ENCODE data around the gene RABGAP1L. TPM values are rescaled to one million over a fixed set of nuclear protein-coding genes. Genes with fewer than 3 reads are reported as not detected.

The RABGAP1L gene
- total RNA-seq, 1 donor from 2014 or later = 46.0 TPM

GRCh38 chr1:174967845-174968705 is 808.8 kb downstream of the RABGAP1L start:
- Histone ChIP-seq H3K4me3 (no peak overlapping the region), H3K27me3 (no peaks in the 10 kb centered on the region), H4K20me1 (ENCODE audit: low read depth) (no peaks in the 10 kb centered on the region), H2AFZ (replicated peaks) (no peak overlapping the region), H3K36me3 (no peaks in the 10 kb centered on the region), H3K4me1 (peaks cover 22% of the 10 kb centered on the region), H3K27ac (no peak overlapping the region), H3K79me2 (ENCODE audit: low read depth) (no peaks in the 10 kb centered on the region), H3K9me3 (ENCODE audit: low read depth) (no peaks in the 10 kb centered on the region), H3K9ac (no peak overlapping the region), H3K4me2 (no peak overlapping the region), H3F3A (ENCODE audit: low read depth) (no peaks in the 10 kb centered on the region)
- no peak overlapping the region for H3K27ac Mint-ChIP-seq
- no peak for DNase-seq (ENCODE audit: low spot score)
- no peaks in the 10 kb centered on the region for H3K36me3 Mint-ChIP-seq
- TF ChIP-seq EZH2phosphoT487 (IDR thresholded peaks at IDR 0.05) = no peak
- no peak for TF ChIP-seq CTCF (IDR thresholded peaks at IDR 0.05)
- no peak for TF ChIP-seq EZH2 (IDR thresholded peaks at IDR 0.05)
- no peaks in the 10 kb centered on the region for H3K9me3 Mint-ChIP-seq
- peaks cover 23% of the 10 kb centered on the region for H3K4me1 Mint-ChIP-seq
- no peaks in the 10 kb centered on the region for H3K27me3 Mint-ChIP-seq (ENCODE audit: insufficient read depth, low read depth)
- H3K4me3 Mint-ChIP-seq = no peak overlapping the region

DNA sequence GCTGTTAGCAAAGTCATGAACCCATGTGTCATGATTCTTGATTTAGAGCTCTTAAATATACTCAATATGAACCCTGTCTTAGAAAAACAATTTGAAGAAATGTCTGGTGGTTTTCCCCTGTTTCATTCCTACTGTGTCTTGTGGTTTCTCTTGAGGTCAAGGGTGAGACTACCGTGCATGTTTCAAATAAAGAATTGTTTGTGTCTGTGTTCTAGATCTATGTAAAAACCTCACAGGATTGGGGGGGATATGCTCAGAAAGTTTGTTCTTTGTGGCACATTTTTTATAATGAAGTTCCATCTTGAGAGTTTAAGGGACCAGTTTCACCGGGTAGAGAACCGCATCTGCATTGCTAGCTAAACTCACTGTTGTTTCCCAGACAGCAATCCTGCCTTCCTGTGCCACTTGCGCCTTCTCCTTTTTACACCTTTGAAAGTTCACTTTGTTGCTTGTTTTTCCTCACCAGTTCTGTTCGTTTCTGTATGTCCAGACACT is 809.5 kb downstream of the RABGAP1L start:
- Histone ChIP-seq H3K27ac (no peak overlapping the region), H3K4me3 (no peak overlapping the region), H3K36me3 (no peaks in the 10 kb centered on the region), H3K4me2 (no peak overlapping the region), H3K9me3 (ENCODE audit: low read depth) (no peaks in the 10 kb centered on the region), H2AFZ (replicated peaks) (no peak overlapping the region), H4K20me1 (ENCODE audit: low read depth) (no peaks in the 10 kb centered on the region), H3K27me3 (no peaks in the 10 kb centered on the region), H3K9ac (no peak overlapping the region), H3F3A (ENCODE audit: low read depth) (no peaks in the 10 kb centered on the region), H3K4me1 (peaks cover 22% of the 10 kb centered on the region), H3K79me2 (ENCODE audit: low read depth) (no peaks in the 10 kb centered on the region)
- Mint-ChIP-seq H3K4me3 (no peak overlapping the region), H3K9me3 (no peaks in the 10 kb centered on the region), H3K27ac (no peak overlapping the region), H3K4me1 (peaks cover 20% of the 10 kb centered on the region), H3K27me3 (ENCODE audit: insufficient read depth, low read depth) (no peaks in the 10 kb centered on the region), H3K36me3 (peaks cover 1% of the 10 kb centered on the region)
- no peak for DNase-seq (ENCODE audit: low spot score)
- TF ChIP-seq EZH2 (IDR thresholded peaks at IDR 0.05) (no peak), EZH2phosphoT487 (IDR thresholded peaks at IDR 0.05) (no peak), CTCF (IDR thresholded peaks at IDR 0.05) (no peak)

GRCh38 chr1:174969977-174970376 is 810.7 kb downstream of the RABGAP1L start:
- H2AFZ ChIP-seq (replicated peaks) = no peak overlapping the region
- peaks cover 3% of the 10 kb centered on the region for H3K36me3 Mint-ChIP-seq
- no peaks in the 10 kb centered on the region for H3K27me3 ChIP-seq
- no peaks in the 10 kb centered on the region for H3K36me3 ChIP-seq
- H3K27ac ChIP-seq = no peak overlapping the region
- no peak for DNase-seq (ENCODE audit: low spot score)
- no peaks in the 10 kb centered on the region for H3K79me2 ChIP-seq (ENCODE audit: low read depth)
- H3K27ac Mint-ChIP-seq = no peak overlapping the region
- no peaks in the 10 kb centered on the region for H3F3A ChIP-seq (ENCODE audit: low read depth)
- no peak overlapping the region for H3K9ac ChIP-seq
- no peaks in the 10 kb centered on the region for H3K9me3 Mint-ChIP-seq
- no peak for TF ChIP-seq EZH2phosphoT487 (IDR thresholded peaks at IDR 0.05)
- TF ChIP-seq CTCF (IDR thresholded peaks at IDR 0.05) = no peak
- TF ChIP-seq EZH2 (IDR thresholded peaks at IDR 0.05) = no peak
- no peaks in the 10 kb centered on the region for H4K20me1 ChIP-seq (ENCODE audit: low read depth)
- H3K4me3 Mint-ChIP-seq = no peak overlapping the region
- no peak overlapping the region for H3K4me3 ChIP-seq
- no peaks in the 10 kb centered on the region for H3K9me3 ChIP-seq (ENCODE audit: low read depth)
- peaks cover 22% of the 10 kb centered on the region for H3K4me1 ChIP-seq
- H3K4me1 Mint-ChIP-seq = peaks cover 17% of the 10 kb centered on the region
- H3K27me3 Mint-ChIP-seq (ENCODE audit: insufficient read depth, low read depth) = no peaks in the 10 kb centered on the region
- no peak overlapping the region for H3K4me2 ChIP-seq
